H7 (cell line): ENCODE measurements around the gene PLEKHH2. TPM values are rescaled to one million over a fixed set of nuclear protein-coding genes. Genes with fewer than 3 reads are reported as not detected.

ENCODE experiments used
- DNase-seq: peaks from one replicate; pipeline ENCODE4 v3.0.0; 2012
- H3K27me3 ChIP-seq: 2 replicates; pipeline ENCODE4 v1.6.0; 2011; ENCODE audit warnings: mild to moderate bottlenecking, low read length; ENCODE audit not compliant: control insufficient read depth, insufficient read depth
- H3K36me3 ChIP-seq: replicated peaks from 2 replicates; pipeline ENCODE4 v1.5.1; 2011; ENCODE audit warnings: low read length; ENCODE audit not compliant: control insufficient read depth, insufficient read depth
- H3K4me3 ChIP-seq: 2 replicates; pipeline ENCODE4 v1.5.1; 2011; ENCODE audit warnings: low read depth, mild to moderate bottlenecking, control low read depth, low read length, moderate library complexity; ENCODE audit not compliant: insufficient read depth
- total RNA-seq: library from RNA; depleted of rRNA; stranded (reverse); fragments of >200 nt; shearing (Covaris generic); gene quantifications from 2 replicates; pipeline ENCODE4 v1.2.3, GENCODE V29; 2014

PLEKHH2 gene
- total RNA-seq, 1 experiment from 2014 or later = 1.4 TPM

DNA sequence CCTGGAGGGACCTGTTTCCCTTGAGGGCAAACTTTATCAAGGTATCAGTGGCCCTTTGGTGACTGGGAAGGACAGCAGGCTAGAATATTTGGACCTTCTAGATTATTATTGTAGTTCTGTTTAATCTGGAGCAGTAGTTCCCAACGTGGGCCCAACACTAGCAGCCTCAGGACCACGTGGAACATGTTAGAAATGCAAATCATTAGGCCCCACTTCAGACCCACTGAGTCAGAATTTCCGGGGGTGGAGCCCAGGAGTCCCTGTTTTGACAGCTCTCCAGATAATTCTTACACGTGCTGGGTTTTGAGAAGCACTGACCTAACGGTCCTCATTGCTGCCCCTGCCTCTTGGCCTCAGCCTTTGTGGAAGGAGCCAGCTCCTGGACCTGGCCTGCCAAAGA, 111.3 kb downstream of the PLEKHH2 start:
- Histone ChIP-seq H3K36me3 (no peaks in the 10 kb centered on the region), H3K27me3 (no peaks in the 10 kb centered on the region), H3K4me3 (no peak overlapping the region)
- DNase-seq = no peak

DNA sequence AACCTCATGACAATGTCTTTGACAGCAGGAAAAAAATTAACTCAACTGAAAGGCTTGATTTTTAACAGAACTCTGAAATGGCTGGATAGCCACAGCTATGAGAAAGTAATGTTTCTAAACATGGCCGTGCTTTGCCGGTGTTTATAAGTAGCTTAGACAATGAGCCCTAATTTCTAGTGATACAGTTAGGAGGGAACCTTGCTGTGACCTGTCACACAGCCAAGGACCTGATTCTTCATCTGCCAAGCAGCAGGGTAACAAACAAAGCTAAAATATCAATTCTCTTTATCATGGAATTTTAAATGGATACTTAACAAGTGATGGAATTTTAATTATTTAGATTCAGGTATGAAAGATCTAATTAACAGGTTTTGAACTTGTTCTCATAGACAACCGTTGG, 112.5 kb downstream of the PLEKHH2 start:
- Histone ChIP-seq H3K27me3 (no peaks in the 10 kb centered on the region), H3K36me3 (no peaks in the 10 kb centered on the region)
- no peak for DNase-seq

GRCh38 chr2:43751476-43751990, 114.5 kb downstream of the PLEKHH2 start:
- H3K4me3 ChIP-seq = no peak overlapping the region
- H3K36me3 ChIP-seq = no peaks in the 10 kb centered on the region
- no peaks in the 10 kb centered on the region for H3K27me3 ChIP-seq
- DNase-seq = no peak

More for the DNA sequence above, 112.5 kb downstream of the PLEKHH2 start:
- no peak overlapping the region for H3K4me3 ChIP-seq

DNA sequence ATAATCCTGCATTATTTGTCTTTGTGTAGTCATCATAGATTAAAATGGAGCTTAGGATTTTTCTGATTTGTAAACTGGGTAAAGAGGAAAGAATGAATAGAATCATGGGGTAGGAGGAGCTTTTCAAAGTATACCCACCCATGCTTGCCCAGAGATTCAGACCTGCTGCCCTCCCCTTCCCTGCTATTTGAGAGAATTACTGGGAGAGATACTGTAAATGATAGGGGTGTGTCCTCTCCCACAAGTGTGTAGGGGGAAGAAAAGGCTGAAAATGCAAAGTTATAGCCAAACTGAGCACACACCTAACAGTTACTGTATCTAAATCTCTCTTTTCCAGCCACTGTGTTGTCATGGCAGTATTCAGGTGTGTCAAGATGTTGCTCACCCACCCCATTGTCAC, 115.2 kb downstream of the PLEKHH2 start:
- Histone ChIP-seq H3K4me3 (no peak overlapping the region), H3K27me3 (no peaks in the 10 kb centered on the region), H3K36me3 (no peaks in the 10 kb centered on the region)
- DNase-seq = no peak

GRCh38 chr2:43754180-43754579, 117.1 kb downstream of the PLEKHH2 start:
- Histone ChIP-seq H3K36me3 (no peaks in the 10 kb centered on the region), H3K27me3 (no peaks in the 10 kb centered on the region), H3K4me3 (no peak overlapping the region)
- DNase-seq = no peak

GRCh38 chr2:43758739-43759138, 121.7 kb downstream of the PLEKHH2 start:
- no peak overlapping the region for H3K4me3 ChIP-seq

GRCh38 chr2:43759195-43759594, 122.1 kb downstream of the PLEKHH2 start:
- no peak overlapping the region for H3K4me3 ChIP-seq
- no peak for DNase-seq
- H3K36me3 ChIP-seq = no peaks in the 10 kb centered on the region
- no peaks in the 10 kb centered on the region for H3K27me3 ChIP-seq

More at GRCh38 chr2:43758739-43759138, 121.7 kb downstream of the PLEKHH2 start:
- DNase-seq = no peak
- no peaks in the 10 kb centered on the region for H3K27me3 ChIP-seq
- H3K36me3 ChIP-seq = no peaks in the 10 kb centered on the region

- H3K36me3 ChIP-seq = no peaks in the 10 kb centered on the region
- DNase-seq = no peak
- H3K27me3 ChIP-seq = no peaks in the 10 kb centered on the region
- H3K4me3 ChIP-seq = no peak overlapping the region
Measured at GRCh38 chr2:43762286-43762685, 125.2 kb downstream of the PLEKHH2 start.

DNA sequence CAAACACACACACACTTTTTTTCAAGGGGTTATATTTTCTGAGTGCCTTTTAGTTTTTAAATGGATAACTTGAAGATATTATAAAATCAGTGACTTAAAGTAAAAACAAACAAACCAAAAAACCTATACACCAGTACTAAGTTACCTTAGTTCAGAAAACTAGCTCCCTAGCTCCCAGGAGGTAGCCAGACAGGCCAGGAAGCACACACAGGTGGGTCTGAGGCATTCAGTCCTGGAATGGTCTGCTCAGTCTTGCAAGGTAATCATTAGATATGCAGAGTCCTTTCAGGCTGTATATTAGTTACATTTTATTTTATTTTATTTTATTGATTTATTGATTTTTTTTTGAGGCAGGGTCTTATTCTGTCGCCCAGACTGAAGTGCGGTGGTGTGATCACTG, 126.0 kb downstream of the PLEKHH2 start:
- no peaks in the 10 kb centered on the region for H3K36me3 ChIP-seq
- no peak overlapping the region for H3K4me3 ChIP-seq
- no peaks in the 10 kb centered on the region for H3K27me3 ChIP-seq
- no peak for DNase-seq

DNA sequence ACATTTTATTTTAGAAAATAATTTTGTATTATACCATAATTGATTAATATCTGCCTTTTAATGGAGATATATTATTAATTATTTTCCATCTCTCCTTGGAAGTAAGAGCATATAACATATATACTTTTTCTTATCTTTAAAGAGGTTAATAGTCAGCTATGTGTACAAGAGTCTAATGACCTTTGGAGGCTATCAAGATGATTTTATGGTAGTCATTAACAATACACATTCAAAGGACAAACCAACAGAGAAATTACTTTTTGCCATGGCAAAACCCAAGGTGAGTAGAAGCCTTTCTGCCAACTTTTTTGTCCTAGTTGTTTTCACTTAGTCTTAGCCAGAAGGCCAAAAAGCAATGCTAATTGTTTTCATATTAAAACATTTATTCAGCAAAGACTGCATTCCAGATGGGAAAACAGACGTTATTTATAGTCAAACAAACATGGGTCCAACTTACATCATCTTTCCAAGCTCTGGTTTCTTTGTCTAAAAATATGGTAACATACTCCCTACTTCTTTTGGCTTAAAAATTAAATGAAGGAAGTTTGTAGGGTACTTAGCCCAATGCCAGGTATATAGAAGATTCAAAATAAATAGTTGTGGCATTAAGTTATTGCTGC, 127.1 kb downstream of the PLEKHH2 start:
- no peak for DNase-seq
- Histone ChIP-seq H3K27me3 (no peaks in the 10 kb centered on the region), H3K36me3 (no peaks in the 10 kb centered on the region)

DNA sequence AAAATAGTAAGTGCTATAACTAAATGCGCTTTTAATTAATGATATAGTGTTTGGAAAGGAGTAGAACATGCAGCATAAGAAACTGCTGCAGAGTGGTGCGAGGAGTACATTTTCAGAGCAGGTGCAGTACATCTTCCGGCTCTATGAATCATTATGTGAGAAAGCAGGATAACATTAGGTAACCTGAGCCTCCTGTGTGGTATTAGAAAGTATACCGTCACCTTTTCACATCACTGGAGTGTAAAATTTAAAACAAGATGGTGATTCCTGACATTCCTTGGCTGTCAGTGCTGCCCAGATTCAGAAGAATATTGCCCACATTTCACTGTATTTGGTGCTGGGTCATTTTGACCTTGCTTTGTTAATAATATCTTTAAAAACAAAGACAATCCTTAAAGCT, 128.9 kb downstream of the PLEKHH2 start:
- no peaks in the 10 kb centered on the region for H3K36me3 ChIP-seq
- H3K27me3 ChIP-seq = no peaks in the 10 kb centered on the region
- no peak for DNase-seq
- H3K4me3 ChIP-seq = no peak overlapping the region

More for the DNA sequence above, 127.1 kb downstream of the PLEKHH2 start:
- H3K4me3 ChIP-seq = no peak overlapping the region

DNA sequence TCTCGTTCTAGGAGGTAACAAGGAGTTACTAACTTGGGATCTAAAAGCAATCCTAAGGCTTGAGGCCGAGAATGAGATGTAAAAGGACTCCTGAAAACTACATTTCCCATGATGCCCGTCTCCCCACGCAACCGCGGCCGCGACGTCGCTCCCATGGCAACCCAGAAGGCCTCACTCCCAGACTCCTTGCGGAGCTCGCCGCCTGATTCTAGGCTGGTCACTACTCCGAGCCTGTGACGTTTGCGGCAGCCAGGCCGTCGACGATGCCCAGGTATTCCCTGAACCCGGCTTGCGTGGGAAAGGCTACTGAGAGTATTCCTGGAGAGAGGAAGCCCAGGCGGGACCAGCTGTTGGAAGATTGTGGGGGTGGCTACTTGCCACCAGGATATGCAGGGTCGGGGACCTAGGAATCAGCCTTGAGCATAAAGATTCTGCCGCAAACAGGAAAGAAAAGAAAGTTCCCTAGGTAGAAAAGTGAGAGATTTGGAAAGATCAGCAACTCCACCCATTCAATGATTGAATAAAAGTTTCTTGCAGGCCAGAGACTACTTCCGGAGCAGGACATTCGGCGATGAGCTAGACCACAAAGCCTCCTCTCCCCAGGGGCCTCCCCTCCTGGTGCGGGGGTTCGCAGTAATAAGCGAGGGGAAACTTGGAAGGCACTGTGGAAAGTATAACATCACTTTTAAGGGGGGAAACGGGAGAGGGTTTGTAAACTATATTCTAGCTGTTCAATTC, 137.0 kb downstream of the PLEKHH2 start, which contains the start of gene DYNC2LI1:
DYNC2LI1 (plus strand) TSS at position 164 of the 738 bp plus-strand sequence; CDS start at position 264, 100 bp downstream.
- H3K27me3 ChIP-seq = no peaks in the 10 kb centered on the region
- H3K36me3 ChIP-seq = no peaks in the 10 kb centered on the region
- H3K4me3 ChIP-seq = peak within 1 kb of the TSS; percentile 65
- DNase-seq = peak; percentile 85

- no peak for DNase-seq
- Histone ChIP-seq H3K36me3 (no peaks in the 10 kb centered on the region), H3K4me3 (peak overlapping the region; percentile 65), H3K27me3 (no peaks in the 10 kb centered on the region)
Measured at GRCh38 chr2:43774617-43775016, 137.6 kb downstream of the PLEKHH2 start.

- H3K27me3 ChIP-seq = no peaks in the 10 kb centered on the region
- no peak for DNase-seq
- H3K4me3 ChIP-seq = no peak overlapping the region
- H3K36me3 ChIP-seq = no peaks in the 10 kb centered on the region
Measured at GRCh38 chr2:43776324-43776723, 139.3 kb downstream of the PLEKHH2 start.

DNA sequence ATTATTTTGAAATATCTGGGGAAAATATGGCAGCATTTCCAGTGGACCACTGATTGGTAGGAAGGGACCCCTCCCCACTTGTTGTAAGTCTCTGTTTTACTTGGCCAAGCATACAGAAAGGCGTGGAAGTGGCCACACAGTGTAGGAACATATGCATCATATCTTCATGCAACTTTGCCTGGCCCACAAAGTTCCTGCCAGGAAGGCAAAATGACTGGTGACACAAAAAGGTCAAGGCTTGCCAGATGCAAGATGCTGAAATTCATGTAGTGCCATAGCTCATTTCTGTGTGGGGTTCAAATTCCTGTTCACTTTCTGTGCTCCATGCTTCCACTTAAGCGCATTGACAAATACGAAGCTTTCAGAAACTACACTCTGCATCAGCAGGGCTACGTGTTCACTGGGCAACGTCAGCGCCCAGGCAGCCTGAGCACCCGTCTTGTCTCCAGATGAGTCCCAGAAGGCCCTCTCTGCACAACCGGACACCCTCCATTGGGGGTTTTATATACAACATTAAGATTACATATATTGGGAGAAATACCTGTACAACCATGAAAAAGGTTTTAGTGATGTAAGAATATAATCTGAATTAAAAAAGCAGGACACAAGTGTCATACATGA, 140.4 kb downstream of the PLEKHH2 start:
- no peak for DNase-seq
- Histone ChIP-seq H3K27me3 (no peaks in the 10 kb centered on the region), H3K36me3 (no peaks in the 10 kb centered on the region), H3K4me3 (no peak overlapping the region)
